GM10248 (cell line): ENCODE measurements around the gene PLAC9.

ENCODE experiments used
- CTCF ChIA-PET: fragments of 300-600 bp; sonication (Branson Sonifier 250); formaldehyde crosslinking; extraction: SDS; loops from one replicate; lab custom pipeline; 2021; ENCODE audit warnings: antibody characterized with exemption; lab: Yijun Ruan, JAX
- POLR2A ChIA-PET: fragments of 350-650 bp; sonication (Branson Sonifier 250); formaldehyde crosslinking; extraction: SDS; loops from one replicate; lab custom pipeline; 2020; ENCODE audit warnings: antibody characterized with exemption; lab: Yijun Ruan, JAX
- DNase-seq: peaks from one replicate; pipeline ENCODE4 v3.0.0; 2012; ENCODE audit errors: extremely low spot score
- TF ChIP-seq, protein P1 (sequence below): IDR thresholded peaks from 2 replicates; pipeline ENCODE4 v1.5.1; 2012; ENCODE audit warnings: mild to moderate bottlenecking, low read depth; ENCODE audit errors: extremely low read depth, missing control alignments, control extremely low read depth

Gene PLAC9

GRCh38 chr10:80104066-80104926 is 28.2 kb upstream of the PLAC9 start:
- CTCF ChIA-PET: no interaction called here
- POLR2A ChIA-PET: no interaction called here
- DNase-seq: peak; percentile 31
- TF ChIP-seq, protein P1, sequence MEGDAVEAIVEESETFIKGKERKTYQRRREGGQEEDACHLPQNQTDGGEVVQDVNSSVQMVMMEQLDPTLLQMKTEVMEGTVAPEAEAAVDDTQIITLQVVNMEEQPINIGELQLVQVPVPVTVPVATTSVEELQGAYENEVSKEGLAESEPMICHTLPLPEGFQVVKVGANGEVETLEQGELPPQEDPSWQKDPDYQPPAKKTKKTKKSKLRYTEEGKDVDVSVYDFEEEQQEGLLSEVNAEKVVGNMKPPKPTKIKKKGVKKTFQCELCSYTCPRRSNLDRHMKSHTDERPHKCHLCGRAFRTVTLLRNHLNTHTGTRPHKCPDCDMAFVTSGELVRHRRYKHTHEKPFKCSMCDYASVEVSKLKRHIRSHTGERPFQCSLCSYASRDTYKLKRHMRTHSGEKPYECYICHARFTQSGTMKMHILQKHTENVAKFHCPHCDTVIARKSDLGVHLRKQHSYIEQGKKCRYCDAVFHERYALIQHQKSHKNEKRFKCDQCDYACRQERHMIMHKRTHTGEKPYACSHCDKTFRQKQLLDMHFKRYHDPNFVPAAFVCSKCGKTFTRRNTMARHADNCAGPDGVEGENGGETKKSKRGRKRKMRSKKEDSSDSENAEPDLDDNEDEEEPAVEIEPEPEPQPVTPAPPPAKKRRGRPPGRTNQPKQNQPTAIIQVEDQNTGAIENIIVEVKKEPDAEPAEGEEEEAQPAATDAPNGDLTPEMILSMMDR: no peak

- POLR2A ChIA-PET: no interaction called here
- CTCF ChIA-PET: interaction anchor here (1.3 kb wide), 1 partner anchor 35 kb away, joined by 3 read pairs; no protein-coding TSS in a partner anchor
- TF ChIP-seq, protein P1: no peak
- DNase-seq: no peak
Measured at GRCh38 chr10:80108576-80109239, 23.8 kb upstream of the PLAC9 start.

- TF ChIP-seq, protein P1: no peak
- ChIA-PET POLR2A (no interaction called here), CTCF (no interaction called here)
- no peak for DNase-seq
Measured at GRCh38 chr10:80110986-80111385, 21.5 kb upstream of the PLAC9 start.

GRCh38 chr10:80118669-80119068 is 13.9 kb upstream of the PLAC9 start:
- no peak for DNase-seq
- POLR2A ChIA-PET: no interaction called here
- TF ChIP-seq, protein P1: no peak
- CTCF ChIA-PET: interaction anchor here (1.1 to 2.3 kb wide), 6 partner anchors 12 to 142 kb away, joined by 3 to 7 read pairs (median 6); no protein-coding TSS in a partner anchor

DNA sequence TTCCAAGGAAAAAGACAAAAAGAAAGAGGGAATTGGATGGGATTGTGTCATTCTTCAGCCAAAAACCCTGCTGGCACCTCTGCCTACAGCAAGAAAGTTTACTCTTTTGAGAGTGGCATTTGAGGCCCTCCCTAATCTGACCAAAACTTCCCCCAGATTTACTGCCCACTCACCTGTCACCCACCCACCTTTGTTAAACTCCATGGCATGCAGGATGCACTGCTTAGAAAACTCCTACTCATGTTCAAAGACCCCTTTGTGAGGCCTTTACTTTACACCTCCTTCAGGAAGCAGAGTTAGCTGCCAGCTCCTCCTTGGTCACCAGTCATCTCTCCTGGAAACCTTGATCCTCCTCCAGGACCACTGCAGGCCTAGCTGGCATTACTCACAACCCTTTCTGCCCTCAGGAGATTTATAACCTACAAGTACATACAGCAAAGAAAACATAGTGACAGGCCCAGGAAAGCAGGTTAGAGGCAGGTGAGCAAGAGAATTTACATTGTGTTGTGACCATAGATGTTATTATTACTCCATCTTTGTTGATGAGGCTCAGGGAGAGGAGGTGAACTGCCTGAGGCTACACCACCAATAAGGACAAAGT is 10.3 kb upstream of the PLAC9 start:
- POLR2A ChIA-PET: no interaction called here
- DNase-seq: no peak
- CTCF ChIA-PET: interaction anchor here (1.0 to 1.9 kb wide), 2 partner anchors 20 to 21 kb away, joined by 3 to 6 read pairs; no protein-coding TSS in a partner anchor
- TF ChIP-seq, protein P1: no peak

DNA sequence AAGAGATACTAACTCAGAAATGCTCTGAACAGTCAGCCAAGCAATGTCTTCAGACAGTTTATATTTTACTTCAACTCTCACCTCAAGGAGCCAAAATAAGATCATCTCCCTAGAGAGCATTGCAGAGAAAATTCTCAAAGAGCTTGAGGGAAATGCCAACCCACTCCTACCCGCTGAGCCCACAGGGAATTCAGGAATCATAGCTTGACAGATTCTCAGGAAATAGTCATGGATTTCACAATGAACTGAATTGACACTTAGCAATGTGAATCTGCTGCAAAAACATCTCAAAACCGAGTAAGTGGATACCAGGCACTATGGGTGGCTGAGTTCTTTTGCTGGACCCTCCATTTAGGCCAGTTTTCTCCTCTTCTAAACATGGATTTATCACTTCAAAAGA is 9.8 kb upstream of the PLAC9 start:
- TF ChIP-seq, protein P1: no peak
- ChIA-PET CTCF (interaction anchor here (1.9 kb wide), 1 partner anchor 21 kb away, joined by 6 read pairs; no protein-coding TSS in a partner anchor), POLR2A (no interaction called here)
- no peak for DNase-seq
